GM12874 (cell line): ENCODE results near the gene MAP4.

Source experiments
- CTCF ChIP-seq: IDR thresholded peaks from 2 replicates; pipeline ENCODE4 v1.5.1; 2011; ENCODE audit warnings: low read depth, mild to moderate bottlenecking, control low read depth, low read length, moderate library complexity; ENCODE audit not compliant: insufficient read depth

MAP4 gene

GRCh38 chr3:47849699-47850563 lies 166.3 kb downstream of the MAP4 start:
- TF ChIP-seq CTCF, result peak; percentile 32

- no peak for TF ChIP-seq CTCF
Observed at GRCh38 chr3:47849186-47849698, 167.0 kb downstream of the MAP4 start.

- no peak for TF ChIP-seq CTCF
Observed at GRCh38 chr3:47848599-47849117, 167.6 kb downstream of the MAP4 start.

- no peak for TF ChIP-seq CTCF
Observed at GRCh38 chr3:47847801-47848518, 168.3 kb downstream of the MAP4 start.

- no peak for TF ChIP-seq CTCF
Observed at GRCh38 chr3:47847260-47847659, 169.0 kb downstream of the MAP4 start.

GRCh38 chr3:47846880-47847248 lies 169.4 kb downstream of the MAP4 start:
- TF ChIP-seq CTCF, result no peak

- TF ChIP-seq CTCF, result no peak
Observed at GRCh38 chr3:47846186-47846879, 169.9 kb downstream of the MAP4 start.
